Adrenal gland (tissue), 5 donors: Measurements from ENCODE around the gene ARAP2.

Experiments used
- CTCF ChIP-seq, 6 experiments: fragments of 450-650 bp in 4 of 6; fragments of 200-600 bp in 2 of 6; sonication (generic) in 1 of 6; IDR thresholded peaks; 1 replicate in 5 of 6; 2 replicates in 1 of 6; pipeline versions ENCODE4 v1.5.1 to v1.8.0; 2016 to 2021; ENCODE audit warnings: antibody characterized with exemption in 6 of 6, mild to moderate bottlenecking in 2 of 6, moderate library complexity in 1 of 6
- POLR2A ChIP-seq, 2 donors: fragments of 450-650 bp; IDR thresholded peaks; one replicate each; pipeline ENCODE4 v1.6.1; 2017; ENCODE audit warnings: antibody characterized with exemption in 2 of 2, mild to moderate bottlenecking in 2 of 2, moderate library complexity in 1 of 2
- donor health status: DM: no; HTN: no; CAD: no.

GRCh38 chr4:36056136-36056535, 188.2 kb downstream of the ARAP2 start:
- no peak for TF ChIP-seq CTCF (IDR thresholded peaks at IDR 0.05)
- TF ChIP-seq POLR2A (IDR thresholded peaks at IDR 0.05) = no peak
